ENCODE measurements around the gene CEMP1. TPM values are rescaled to one million over a fixed set of nuclear protein-coding genes. Genes with fewer than 3 reads are reported as not detected.

Gene CEMP1
- total RNA-seq, 6 donors from 2014 or later: 0.91 to 17.0 (median 5.4) TPM

DNA sequence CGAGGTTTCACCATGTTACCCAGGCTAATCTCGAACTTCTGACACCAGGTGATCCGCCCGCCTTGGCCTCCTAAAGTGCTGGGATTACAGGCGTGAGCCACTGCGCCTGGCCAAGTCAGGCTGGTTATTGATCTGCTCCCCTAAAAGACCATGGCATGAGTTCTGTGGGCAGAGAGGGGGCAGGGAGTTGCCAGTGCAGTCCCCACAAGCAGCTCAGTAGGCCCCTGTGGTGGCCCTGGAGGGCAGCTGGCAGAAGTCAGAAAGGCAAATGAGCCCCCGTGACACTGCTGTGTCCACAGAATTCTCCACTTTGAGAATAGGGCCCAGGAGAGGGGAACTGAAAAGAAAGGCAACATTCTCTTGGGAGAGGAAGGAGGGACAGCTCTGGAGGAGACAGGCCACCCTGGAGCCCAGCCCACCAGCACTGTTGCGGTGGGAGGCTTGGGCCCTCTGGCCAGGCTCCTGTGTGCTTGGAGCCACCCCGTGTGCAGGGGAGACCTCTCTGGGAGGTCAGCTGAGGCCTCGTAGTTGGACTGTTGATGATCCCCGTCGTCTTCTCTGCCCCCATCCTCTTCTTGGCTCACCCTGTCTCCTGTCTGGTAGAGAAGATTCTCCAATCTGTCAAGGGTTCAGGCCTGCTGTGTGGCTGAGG is 13.1 kb downstream of the CEMP1 start:
- DNase-seq (peak in 1 of 2 donors; percentile 45), ATAC-seq (ENCODE audit: low FRiP score in 2 of 2) (no peak)
- TF ChIP-seq EP300 (IDR thresholded peaks at IDR 0.05) (no peak), POLR2AphosphoS5 (IDR thresholded peaks at IDR 0.05) (no peak), POLR2A (IDR thresholded peaks at IDR 0.05) (no peak)
- TF ChIP-seq, protein P1, sequence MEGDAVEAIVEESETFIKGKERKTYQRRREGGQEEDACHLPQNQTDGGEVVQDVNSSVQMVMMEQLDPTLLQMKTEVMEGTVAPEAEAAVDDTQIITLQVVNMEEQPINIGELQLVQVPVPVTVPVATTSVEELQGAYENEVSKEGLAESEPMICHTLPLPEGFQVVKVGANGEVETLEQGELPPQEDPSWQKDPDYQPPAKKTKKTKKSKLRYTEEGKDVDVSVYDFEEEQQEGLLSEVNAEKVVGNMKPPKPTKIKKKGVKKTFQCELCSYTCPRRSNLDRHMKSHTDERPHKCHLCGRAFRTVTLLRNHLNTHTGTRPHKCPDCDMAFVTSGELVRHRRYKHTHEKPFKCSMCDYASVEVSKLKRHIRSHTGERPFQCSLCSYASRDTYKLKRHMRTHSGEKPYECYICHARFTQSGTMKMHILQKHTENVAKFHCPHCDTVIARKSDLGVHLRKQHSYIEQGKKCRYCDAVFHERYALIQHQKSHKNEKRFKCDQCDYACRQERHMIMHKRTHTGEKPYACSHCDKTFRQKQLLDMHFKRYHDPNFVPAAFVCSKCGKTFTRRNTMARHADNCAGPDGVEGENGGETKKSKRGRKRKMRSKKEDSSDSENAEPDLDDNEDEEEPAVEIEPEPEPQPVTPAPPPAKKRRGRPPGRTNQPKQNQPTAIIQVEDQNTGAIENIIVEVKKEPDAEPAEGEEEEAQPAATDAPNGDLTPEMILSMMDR (IDR thresholded peaks at IDR 0.05): no peak
- H3K9me3 ChIP-seq: no peaks in the 10 kb centered on the region
- WGBS, 2 donors: 76 to 81% methylated on average over 12 of the region's 12 CpGs
- H3K4me1 ChIP-seq: peaks cover 61 to 76% (median 65%) of the 10 kb centered on the region in 4 donors
- peak overlapping the region; percentile 98 to 100 (median 99) for H3K27ac ChIP-seq
- H3K27me3 ChIP-seq: no peaks in the 10 kb centered on the region
- H3K36me3 ChIP-seq: peaks cover 0 to 19% (median 5%) of the 10 kb centered on the region in 4 donors
- H3K4me3 ChIP-seq: peak overlapping the region in 1 of 4 donors; percentile 73

DNA sequence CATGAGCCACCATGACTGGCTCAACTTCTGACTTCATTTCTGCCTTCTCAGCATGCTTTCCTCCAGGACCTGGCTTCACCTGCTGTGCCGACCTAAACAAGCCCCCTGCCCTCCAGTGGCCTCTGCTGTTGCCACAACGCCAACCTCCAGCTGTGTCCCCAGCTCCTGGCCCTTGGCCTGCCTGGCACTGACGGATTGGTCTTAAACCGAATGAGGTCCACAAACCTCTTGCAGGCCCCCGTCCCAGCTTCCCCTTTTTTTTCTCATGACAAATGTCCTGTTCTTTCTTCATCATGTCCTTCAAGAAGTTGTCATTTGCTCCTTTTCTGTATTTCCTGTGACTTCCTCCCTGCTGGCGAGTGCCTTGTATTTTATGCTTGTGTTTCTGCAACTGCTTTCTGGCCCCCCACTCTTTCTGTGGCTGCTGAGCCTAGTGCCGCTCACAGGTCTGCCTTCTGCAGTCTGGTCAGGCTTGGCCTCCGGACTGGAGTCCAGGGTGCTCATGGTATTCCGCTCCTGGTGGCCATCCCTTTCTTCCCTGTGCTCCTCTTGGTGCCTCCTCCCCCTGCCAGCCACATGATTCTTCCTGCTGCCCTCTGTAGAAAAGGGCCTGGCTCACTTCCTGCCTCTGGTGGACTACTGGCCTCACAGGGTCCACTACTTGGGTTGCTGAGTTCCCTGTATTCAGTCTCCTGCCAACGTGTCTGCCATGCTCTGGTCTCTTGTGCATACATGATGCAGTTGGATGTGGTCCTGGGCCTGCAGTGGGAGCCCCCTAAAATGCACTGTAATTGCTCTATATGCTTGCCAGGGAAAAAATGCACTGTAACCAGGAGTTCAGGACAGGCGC is 14.6 kb downstream of the CEMP1 start:
- peaks cover 0 to 9% (median 3%) of the 10 kb centered on the region in 4 donors for H3K36me3 ChIP-seq
- no peaks in the 10 kb centered on the region for H3K27me3 ChIP-seq
- H3K4me1 ChIP-seq: peaks cover 67 to 84% (median 75%) of the 10 kb centered on the region in 4 donors
- 45 to 59% methylated on average over 9 to 10 of the region's 11 CpGs for WGBS, 2 donors
- peak overlapping the region in 3 of 4 donors; percentile 82 to 90 (median 83) for H3K4me3 ChIP-seq
- H3K9me3 ChIP-seq: no peaks in the 10 kb centered on the region
- TF ChIP-seq, protein P1 (IDR thresholded peaks at IDR 0.05): peak in 1 of 6 experiments; percentile 6
- TF ChIP-seq POLR2AphosphoS5 (IDR thresholded peaks at IDR 0.05): no peak
- peak in 2 of 4 donors; percentile 19 to 52 for TF ChIP-seq POLR2A (IDR thresholded peaks at IDR 0.05)
- DNase-seq (peak in 1 of 2 donors; percentile 48), ATAC-seq (ENCODE audit: low FRiP score in 2 of 2) (no peak)
- peak overlapping the region; percentile 98 to 100 (median 99) for H3K27ac ChIP-seq

DNA sequence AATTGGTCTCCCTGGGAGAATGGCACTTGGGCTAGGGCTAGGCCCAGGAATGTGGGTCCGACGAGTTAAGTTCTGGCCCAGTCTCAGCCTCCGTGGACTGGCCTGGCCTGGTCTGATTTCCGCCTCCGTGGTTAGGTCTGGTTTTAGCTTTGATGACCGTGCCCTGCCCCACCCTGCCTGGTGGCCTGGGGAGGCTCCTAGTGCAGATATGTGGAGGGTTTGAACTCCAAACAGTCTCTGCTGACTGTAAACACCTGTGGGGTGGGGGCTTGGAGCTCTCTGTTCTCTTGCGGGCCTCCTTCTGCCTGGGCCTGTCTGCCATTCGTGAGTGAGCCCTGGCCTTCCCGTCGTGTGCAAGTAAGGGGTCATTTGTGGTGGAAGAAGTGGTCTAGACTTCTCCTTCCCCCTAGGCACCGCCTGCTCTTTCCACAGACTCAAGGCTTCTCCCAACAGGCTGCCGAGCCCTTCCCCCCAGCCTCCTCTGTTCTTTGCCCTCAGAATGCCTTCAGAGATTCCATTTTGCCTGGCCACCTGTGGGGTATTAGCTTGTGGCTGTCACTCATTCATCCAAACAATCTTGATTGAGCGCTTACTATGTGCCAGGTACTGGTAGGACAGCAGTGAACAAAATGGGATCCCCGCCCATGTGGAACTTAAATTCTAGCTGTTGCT is 15.9 kb downstream of the CEMP1 start:
- Histone ChIP-seq H3K4me3 (peak overlapping the region; percentile 77 to 90 (median 82)), H3K36me3 (peaks cover 0 to 9% (median 3%) of the 10 kb centered on the region in 4 donors), H3K27me3 (no peaks in the 10 kb centered on the region), H3K27ac (peak overlapping the region; percentile 98 to 100 (median 99)), H3K9me3 (no peaks in the 10 kb centered on the region), H3K4me1 (peaks cover 59 to 77% (median 71%) of the 10 kb centered on the region in 4 donors)
- TF ChIP-seq, protein P1 (IDR thresholded peaks at IDR 0.05): no peak
- peak in 1 of 2 donors; percentile 9 for TF ChIP-seq POLR2AphosphoS5 (IDR thresholded peaks at IDR 0.05)
- TF ChIP-seq POLR2A (IDR thresholded peaks at IDR 0.05): peak in 1 of 4 donors; percentile 58
- no peak for TF ChIP-seq EP300 (IDR thresholded peaks at IDR 0.05)
- DNase-seq: no peak
- WGBS, 2 donors: 25 to 54% methylated on average over 8 to 14 of the region's 14 CpGs
- ATAC-seq (ENCODE audit: low FRiP score in 2 of 2): peak in 1 of 2 donors; percentile 1

DNA sequence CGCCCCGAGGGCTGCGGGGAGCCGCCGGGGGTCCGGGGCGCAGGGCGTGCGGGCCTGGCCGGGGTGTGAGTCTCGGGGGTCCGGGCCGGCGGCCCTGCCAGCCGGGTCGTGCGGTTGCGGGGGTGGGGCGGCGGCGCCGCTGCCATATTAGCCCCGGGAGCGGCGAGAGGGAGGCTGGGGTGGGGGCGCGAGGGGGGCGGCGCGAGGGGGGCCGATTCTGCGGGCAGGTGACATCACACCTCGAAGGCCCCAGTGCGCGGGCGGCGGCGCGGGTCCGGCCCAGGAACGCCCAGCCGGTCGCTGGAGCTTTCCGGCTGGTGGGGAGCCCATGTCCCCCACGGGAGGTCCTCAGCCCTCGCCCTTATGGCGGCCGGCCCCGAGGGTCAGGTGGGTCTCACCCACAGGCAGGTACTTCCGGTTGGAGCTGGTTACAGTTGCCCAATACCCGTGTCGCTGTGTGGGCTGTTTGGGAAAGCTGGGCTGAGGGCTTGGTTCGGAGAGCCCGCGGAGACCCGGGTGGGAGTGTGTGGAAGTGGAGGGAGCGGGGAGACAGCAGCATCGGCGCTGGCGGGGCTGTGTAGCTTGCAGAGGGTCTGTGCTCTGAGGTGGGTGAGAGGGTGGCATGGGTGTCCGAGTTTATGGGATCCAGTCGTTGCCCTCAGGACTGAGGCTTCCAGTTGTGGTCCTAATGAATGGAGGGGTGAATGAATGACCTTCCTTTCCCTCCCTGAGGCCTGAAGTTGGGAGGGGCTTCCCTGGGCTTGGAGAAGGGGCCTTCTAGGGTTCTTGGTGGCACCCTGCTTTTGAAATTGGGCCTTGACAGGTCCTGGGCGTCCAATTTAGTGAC is 16.7 kb downstream of the CEMP1 start:
- DNase-seq (peak; percentile 73 to 92), ATAC-seq (ENCODE audit: low FRiP score in 2 of 2) (no peak)
- H3K9me3 ChIP-seq: no peaks in the 10 kb centered on the region
- H3K36me3 ChIP-seq: peaks cover 0 to 6% (median 2%) of the 10 kb centered on the region in 4 donors
- TF ChIP-seq POLR2AphosphoS5 (IDR thresholded peaks at IDR 0.05): peak in 1 of 2 donors; percentile 8
- TF ChIP-seq, protein P1 (IDR thresholded peaks at IDR 0.05): no peak
- H3K27ac ChIP-seq: peak overlapping the region; percentile 98 to 100 (median 99)
- WGBS, 2 donors: 2 to 5% methylated on average over 8 to 11 of the region's 63 CpGs
- H3K4me1 ChIP-seq: peaks cover 55 to 73% (median 66%) of the 10 kb centered on the region in 4 donors
- no peaks in the 10 kb centered on the region for H3K27me3 ChIP-seq
- H3K4me3 ChIP-seq: peak overlapping the region; percentile 77 to 90 (median 82)
